HG03064 (cell line): ENCODE measurements around the gene HEXA.
"Not testable (repeated sequence)": the region's sequence is repeated elsewhere in the genome, so short reads cannot be mapped to it uniquely, and the experiment has no call there.

Source experiments
- ATAC-seq: cut with Tn5 transposase; IDR thresholded peaks from one replicate; pipeline ENCODE4 v1.9.1; 2021; ENCODE audit warnings: low read depth; ENCODE audit not compliant: unreplicated experiment

HEXA gene

GRCh38 chr15:72375846-72376581 is at the start of gene HEXA:
TSS of gene HEXA (minus strand) at chr15:72376014. CDS start at chr15:72375972, 42 bp downstream.
- ATAC-seq = peak; percentile 76

- no peak for ATAC-seq
Observed at GRCh38 chr15:72423256-72423655, 47.4 kb upstream of the HEXA start.

DNA sequence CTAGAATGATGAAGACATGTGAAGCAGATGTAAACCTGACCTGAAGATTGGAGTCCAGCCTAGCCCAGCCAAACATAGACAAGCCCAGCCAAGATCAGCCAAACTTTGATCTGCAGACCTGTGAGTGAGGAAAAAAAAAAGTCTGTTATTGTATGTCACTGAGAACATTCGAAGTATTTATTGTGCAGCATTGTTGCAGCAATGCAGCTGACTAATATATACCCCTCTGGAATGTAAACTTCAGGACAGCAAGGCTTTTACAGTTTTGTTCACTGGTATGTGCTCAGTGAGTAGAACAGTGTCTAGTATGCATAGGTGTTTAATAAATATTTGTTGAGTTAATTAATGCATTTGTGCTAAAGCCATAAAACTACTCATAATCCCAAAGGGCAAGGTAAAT is 45.7 kb upstream of the HEXA start:
- no peak for ATAC-seq

- no peak for ATAC-seq
Observed at GRCh38 chr15:72420576-72420975, 44.8 kb upstream of the HEXA start.

DNA sequence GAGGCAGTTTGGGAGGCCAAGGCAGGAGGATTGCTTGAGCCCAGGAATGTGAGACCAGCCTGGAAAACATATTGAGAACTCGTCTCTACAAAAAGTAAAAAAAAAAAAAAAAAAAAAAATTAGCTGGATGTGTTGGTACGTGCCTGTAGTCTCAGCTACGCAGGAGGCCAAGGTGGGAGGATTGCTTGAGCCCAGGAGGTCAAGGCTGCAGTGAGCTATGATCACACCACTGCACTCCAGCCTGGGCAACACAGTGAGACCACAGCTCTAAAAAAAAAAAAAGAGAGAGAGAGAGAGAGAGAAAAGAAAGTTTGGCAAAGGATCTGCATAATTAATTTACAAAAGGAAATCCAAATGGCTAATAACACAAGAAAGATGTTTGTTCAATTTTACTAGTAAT is 44.0 kb upstream of the HEXA start:
- ATAC-seq = not testable (repeated sequence)

GRCh38 chr15:72415304-72415703 is 39.5 kb upstream of the HEXA start:
- ATAC-seq = no peak

DNA sequence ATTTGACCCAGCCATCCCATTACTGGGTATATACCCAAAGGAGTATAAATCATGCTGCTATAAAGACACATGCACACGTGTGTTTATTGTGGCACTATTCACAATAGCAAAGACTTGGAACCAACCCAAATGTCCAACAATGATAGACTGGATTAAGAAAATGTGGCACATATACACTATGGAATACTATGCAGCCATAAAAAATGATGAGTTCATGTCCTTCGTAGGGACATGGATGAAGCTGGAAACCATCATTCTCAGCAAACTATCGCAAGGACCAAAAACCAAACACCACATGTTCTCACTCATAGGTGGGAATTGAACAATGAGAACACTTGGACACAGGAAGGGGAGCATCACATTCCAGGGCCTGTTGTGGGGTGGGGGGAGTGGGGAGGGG is 37.5 kb upstream of the HEXA start:
- not testable (repeated sequence) for ATAC-seq

GRCh38 chr15:72411544-72411943 is 35.7 kb upstream of the HEXA start:
- ATAC-seq = no peak

DNA sequence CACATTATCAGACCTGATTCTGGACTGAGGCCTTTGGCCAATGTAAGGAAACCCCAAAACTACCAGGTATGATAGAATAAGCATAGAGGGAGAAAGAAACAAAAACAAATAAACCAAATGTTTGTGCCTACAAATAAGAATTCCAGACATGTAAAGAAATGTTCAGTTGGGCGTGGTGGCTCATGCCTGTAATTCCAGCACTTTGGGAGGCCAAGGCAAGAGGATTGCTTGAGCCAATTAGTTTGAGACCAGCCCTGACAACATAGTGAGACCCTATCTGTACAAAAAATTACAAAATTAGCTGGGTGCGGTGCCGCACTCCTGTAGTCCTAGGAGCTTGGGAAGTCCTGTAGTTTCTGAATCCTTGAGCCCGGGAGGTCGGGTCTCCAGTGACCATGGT is 35.3 kb upstream of the HEXA start:
- no peak for ATAC-seq

GRCh38 chr15:72406936-72407335 is 31.1 kb upstream of the HEXA start:
- ATAC-seq = no peak

DNA sequence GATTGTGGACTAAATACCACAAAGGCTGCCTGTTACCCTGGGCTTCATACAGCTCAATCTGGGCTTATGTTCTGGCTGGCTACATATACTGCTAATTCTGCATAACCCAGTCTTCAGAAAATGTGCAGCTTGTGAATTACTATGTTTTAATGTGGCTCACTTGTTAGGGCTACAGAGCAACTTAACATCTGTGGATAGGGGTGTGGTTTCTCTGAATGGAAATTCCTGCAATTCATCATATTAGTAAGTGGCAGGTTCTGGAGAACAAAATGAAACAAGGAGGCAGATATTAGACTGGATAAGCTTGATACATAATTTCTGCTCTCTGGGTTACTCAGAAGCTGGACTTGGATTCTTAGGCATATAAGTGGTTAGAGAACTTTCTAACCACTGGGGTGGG is 29.0 kb upstream of the HEXA start:
- ATAC-seq = no peak

DNA sequence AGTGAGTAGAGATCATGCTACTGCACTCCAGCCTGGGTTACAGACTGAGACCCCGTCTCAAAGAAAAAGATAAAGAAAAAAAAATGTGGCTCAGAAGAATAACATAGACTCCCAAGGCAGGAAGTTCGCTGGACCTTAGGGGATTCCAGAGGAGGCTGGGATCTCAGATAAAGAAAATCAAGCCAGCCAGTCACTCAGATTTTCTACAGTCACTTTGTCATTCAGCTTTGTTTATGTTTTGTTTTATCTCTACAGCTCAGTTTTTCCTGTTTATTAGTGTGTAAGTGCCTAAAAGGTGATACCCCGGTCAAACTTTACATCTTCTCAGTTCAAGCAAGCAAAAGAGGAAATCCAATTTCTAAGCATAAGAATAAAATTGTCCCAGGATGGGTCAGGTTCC is 28.5 kb upstream of the HEXA start:
- no peak for ATAC-seq

DNA sequence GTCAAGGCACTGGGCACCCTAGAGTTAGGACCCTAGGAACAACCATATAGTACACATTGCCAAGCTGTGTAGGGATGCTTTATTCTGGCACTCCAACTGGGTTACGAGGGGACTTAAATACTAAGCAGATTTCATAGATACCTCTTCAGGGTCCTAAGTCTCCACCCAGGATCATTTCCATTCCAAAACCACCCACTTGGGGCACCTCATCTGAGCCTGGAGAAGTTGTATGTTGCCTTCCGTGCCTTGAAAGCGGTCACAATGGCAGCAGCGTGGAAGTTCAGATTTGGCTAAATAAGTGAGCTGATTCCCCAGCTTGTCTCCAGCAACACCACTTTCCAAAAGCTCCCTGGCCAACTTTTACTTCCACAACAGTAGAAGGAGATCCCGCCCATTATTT is 26.9 kb upstream of the HEXA start:
- no peak for ATAC-seq

DNA sequence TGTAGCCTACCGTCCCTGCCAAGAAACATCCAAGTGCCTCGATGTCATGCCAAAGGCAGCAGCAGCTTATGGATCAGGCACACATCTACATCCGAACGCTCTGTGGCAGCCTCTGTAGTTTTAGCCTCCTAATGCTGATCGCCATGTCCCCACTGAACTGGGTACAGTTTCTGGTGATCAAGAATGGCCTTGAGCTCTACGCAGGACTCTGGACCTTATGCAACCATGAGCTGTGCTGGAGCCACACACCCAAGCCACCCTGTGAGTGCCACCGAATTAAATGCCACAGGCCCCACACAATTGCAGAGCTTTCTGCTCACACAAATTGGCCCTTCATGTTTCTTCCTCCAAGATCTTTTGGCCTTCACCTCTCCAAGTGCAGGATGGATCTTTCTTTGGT is 22.8 kb upstream of the HEXA start:
- no peak for ATAC-seq

DNA sequence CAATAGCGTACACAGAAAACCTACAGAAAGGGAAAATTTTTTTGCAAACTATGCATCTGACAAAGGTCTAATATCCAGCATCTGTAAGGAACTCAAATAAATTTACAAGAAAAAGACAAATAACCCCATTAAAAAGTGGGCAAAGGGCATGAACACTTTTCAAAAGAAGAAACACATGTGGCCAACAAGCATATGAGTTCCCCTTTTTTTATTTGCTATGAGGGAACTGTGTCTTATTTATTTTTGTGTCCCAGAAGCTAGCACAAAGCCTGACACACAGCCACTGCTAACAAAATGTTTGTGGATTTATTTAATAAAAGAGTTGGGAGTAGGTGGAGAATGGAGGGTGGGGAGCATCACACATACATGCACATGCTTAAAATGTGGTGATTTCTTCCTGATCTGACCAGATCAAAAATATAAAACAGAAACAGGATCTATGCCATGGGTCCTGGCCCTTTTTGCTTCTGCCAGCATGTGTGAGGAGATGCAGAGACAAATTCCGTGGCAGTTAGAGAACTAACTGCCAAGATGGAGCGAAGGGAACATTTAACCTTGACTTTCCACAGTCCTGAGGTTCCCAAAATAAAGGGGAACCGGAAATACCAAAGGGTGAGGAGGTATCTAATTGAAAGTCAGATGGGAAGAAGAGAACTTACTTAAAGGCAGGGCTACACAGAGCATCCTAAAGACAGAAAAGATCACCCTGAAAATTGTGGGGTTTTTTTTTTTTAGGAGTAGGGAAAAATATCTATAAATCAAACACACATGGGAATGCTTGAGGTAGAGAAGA is 22.2 kb upstream of the HEXA start, which contains the start of gene TMEM202:
Gene TMEM202, plus strand, starts transcription at position 510 of the 793 bp plus-strand sequence. Its CDS starts 22 bp downstream, at position 532.
- ATAC-seq = no peak

DNA sequence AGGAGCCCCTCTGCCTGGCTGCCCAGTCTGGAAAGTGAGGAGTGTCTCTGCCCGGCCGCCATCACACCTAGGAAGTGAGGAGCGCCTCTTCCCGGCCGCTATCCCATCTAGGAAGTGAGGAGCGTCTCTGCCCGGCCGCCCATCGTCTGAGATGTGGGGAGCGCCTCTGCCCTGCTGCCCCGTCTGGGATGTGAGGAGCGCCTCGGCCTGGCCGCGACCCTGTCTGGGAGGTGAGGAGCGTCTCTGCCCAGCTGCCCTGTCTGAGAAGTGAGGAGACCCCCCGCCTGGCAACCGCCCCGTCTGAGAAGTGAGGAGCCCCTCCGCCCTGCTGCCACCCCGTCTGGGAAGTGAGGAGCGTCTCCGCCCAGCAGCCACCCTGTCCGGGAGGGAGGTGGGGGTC is 20.5 kb upstream of the HEXA start:
- ATAC-seq = not testable (repeated sequence)

- no peak for ATAC-seq
Observed at GRCh38 chr15:72389231-72389630, 13.4 kb upstream of the HEXA start.

GRCh38 chr15:72387741-72388140 is 11.9 kb upstream of the HEXA start:
- no peak for ATAC-seq

DNA sequence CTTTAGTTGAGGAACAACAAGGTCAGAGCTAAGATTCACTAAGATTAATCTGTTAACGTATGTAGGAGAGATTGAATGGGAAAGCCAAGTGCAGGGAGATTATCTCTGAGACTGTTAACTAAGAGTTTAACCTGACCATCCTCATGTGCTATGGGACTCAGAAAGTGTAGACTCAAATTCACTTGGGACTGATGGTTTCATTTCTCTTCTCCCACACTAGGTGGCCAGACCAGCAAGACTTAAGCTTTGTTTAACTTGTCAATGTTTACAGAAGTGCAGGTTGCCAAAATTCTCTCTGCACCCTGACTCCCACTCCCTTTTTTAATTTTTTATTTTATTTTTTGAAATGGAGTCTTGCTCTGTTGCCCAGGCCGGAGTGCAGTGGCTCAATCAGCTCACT is 6.3 kb upstream of the HEXA start:
- no peak for ATAC-seq

DNA sequence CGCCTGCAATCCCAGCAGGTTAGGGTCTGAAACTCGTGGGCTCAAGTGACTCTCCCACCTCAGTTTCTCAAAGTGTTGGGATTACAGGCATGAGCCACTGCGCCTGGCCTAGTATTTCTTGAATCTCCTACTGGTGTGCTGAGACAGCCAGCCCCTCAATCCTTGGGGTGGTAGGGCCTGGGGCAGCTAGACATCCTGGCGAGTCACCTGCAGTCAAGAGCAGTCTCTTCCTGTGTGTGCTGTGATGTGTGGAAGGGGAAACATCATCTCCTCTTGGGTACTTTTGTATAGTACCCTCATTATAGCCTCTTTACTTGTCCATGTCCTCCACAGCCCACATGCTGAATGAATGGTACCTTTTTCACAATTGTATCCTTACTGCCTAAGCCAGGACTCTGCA is 4.9 kb upstream of the HEXA start:
- ATAC-seq = no peak

DNA sequence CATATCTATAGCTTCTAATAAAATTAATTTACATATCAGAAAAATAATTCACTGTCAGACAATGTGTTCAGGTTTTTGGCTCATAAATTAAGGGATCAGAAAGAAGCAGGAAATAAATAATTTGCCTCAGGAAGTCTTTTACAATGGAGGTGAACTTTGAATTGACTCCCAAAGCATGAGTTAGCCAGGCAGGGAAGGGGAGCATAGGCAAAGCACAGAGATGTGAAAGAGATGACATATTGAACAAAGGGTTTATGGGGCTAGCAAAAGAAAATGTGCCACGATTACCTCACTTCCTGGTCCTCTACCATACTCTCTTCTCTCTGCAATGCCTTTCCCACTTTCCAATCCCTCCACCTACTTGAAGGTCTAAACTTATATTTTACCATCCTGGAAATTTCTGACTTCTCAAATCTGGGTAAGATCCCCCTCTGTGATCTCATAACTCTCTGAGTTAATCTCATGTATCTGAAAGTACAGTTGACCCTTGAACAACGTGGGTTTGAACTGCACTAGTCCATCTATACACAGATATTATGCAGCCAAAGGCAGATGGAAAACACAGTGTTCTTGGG is 4.1 kb upstream of the HEXA start:
- ATAC-seq = no peak

- not testable (repeated sequence) for ATAC-seq
Observed at GRCh38 chr15:72379106-72379505, 3.3 kb upstream of the HEXA start.
